Peyer's patch (tissue), 4 donors: Measurements from ENCODE around the gene OLFM1. TPM values are rescaled to one million over a fixed set of nuclear protein-coding genes. Genes with fewer than 3 reads are reported as not detected.

Experiments used
- DNase-seq, 3 donors: peaks; one replicate each; pipeline ENCODE4 v3.0.0-alpha.2; 2017 to 2019
- H3K27ac ChIP-seq, 4 donors: fragments of 200-600 bp; sonication (generic); one replicate each; pipeline ENCODE4 v1.5.1; 2016 to 2019
- H3K27me3 ChIP-seq, 2 donors: fragments of 200-600 bp; sonication (generic); one replicate each; pipeline ENCODE4 v1.5.1; 2019
- H3K36me3 ChIP-seq, 3 donors: fragments of 200-600 bp; sonication (generic); one replicate each; pipeline ENCODE4 v1.5.1; 2016 to 2019
- H3K4me1 ChIP-seq, 4 donors: fragments of 200-600 bp; sonication (generic); one replicate each; pipeline ENCODE4 v1.5.1; 2016 to 2019
- H3K4me3 ChIP-seq, 4 donors: fragments of 200-600 bp; sonication (generic); 1 replicate in 3 of 4; 2 replicates in 1 of 4; pipeline ENCODE4 v1.5.1; 2016 to 2019; ENCODE audit warnings: mild to moderate bottlenecking in 1 of 4
- H3K9me3 ChIP-seq, 4 donors: fragments of 200-600 bp; sonication (generic); one replicate each; pipeline ENCODE4 v1.5.1; 2016 to 2019; ENCODE audit warnings: mild to moderate bottlenecking in 1 of 4
- POLR2A ChIP-seq, 2 donors: fragments of 450-650 bp; IDR thresholded peaks; one replicate each; pipeline ENCODE4 v1.5.1; 2017; ENCODE audit warnings: antibody characterized with exemption in 2 of 2, mild to moderate bottlenecking in 2 of 2, moderate library complexity in 2 of 2
- total RNA-seq, 4 donors: library from RNA; depleted of rRNA; stranded (reverse); fragments of >200 nt; gene quantifications; one replicate each; pipeline ENCODE4 v1.1.0, GENCODE V29; 2016
- TF ChIP-seq, protein P1 (sequence below), 6 experiments: fragments of 450-650 bp in 4 of 6; fragments of 200-600 bp in 2 of 6; sonication (generic) in 1 of 6; IDR thresholded peaks; one replicate each; pipeline ENCODE4 v1.5.1; 2017 to 2019; ENCODE audit warnings: antibody characterized with exemption in 6 of 6, mild to moderate bottlenecking in 3 of 6, moderate library complexity in 1 of 6

The OLFM1 gene
- total RNA-seq, 4 donors from 2014 or later = 2.5 to 5.8 (median 4.9) TPM

- H3K27ac ChIP-seq = no peak overlapping the region
- TF ChIP-seq, protein P1, sequence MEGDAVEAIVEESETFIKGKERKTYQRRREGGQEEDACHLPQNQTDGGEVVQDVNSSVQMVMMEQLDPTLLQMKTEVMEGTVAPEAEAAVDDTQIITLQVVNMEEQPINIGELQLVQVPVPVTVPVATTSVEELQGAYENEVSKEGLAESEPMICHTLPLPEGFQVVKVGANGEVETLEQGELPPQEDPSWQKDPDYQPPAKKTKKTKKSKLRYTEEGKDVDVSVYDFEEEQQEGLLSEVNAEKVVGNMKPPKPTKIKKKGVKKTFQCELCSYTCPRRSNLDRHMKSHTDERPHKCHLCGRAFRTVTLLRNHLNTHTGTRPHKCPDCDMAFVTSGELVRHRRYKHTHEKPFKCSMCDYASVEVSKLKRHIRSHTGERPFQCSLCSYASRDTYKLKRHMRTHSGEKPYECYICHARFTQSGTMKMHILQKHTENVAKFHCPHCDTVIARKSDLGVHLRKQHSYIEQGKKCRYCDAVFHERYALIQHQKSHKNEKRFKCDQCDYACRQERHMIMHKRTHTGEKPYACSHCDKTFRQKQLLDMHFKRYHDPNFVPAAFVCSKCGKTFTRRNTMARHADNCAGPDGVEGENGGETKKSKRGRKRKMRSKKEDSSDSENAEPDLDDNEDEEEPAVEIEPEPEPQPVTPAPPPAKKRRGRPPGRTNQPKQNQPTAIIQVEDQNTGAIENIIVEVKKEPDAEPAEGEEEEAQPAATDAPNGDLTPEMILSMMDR (IDR thresholded peaks at IDR 0.05) = no peak
- TF ChIP-seq POLR2A (IDR thresholded peaks at IDR 0.05) = no peak
- peak in 1 of 3 donors; percentile 21 for DNase-seq
- no peaks in the 10 kb centered on the region for H3K9me3 ChIP-seq
- no peaks in the 10 kb centered on the region for H3K36me3 ChIP-seq
- peaks cover 0 to 23% (median 0%) of the 10 kb centered on the region in 4 donors for H3K4me1 ChIP-seq
- peaks cover 0 to 5% of the 10 kb centered on the region in 2 donors for H3K27me3 ChIP-seq
- no peak overlapping the region for H3K4me3 ChIP-seq
These were observed 4.1 kb upstream of the OLFM1 start for GRCh38 chr9:135083241-135083810.

DNA sequence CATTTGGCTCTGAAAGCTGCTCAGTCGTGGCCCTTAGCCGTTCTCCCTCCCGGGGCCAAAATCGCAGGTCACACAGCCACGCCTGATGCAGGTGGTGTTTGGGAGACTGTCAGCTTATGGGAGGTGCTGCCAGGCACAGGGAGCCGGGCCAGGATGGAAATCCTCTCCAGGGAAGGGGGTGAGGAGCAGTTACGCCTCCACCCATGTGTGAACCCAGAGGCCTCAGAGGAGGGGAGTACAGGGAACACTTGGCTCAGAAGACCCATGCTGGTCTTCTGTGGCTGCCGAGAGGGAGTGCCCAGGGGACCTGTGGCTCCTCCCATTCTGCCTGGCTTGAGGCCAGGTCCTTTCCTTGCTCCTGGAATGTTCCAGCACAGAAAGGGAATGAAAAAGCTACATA is 3.6 kb upstream of the OLFM1 start:
- DNase-seq = peak in 1 of 3 donors; percentile 34

GRCh38 chr9:135084262-135084661 is 3.2 kb upstream of the OLFM1 start:
- TF ChIP-seq, protein P1 (IDR thresholded peaks at IDR 0.05) = no peak
- no peak for TF ChIP-seq POLR2A (IDR thresholded peaks at IDR 0.05)
- H3K4me1 ChIP-seq = peaks cover 0 to 26% (median 0%) of the 10 kb centered on the region in 4 donors

More for the DNA sequence above, 3.6 kb upstream of the OLFM1 start:
- Histone ChIP-seq H3K9me3 (no peaks in the 10 kb centered on the region), H3K36me3 (no peaks in the 10 kb centered on the region), H3K27me3 (peaks cover 0 to 8% of the 10 kb centered on the region in 2 donors), H3K4me3 (no peak overlapping the region), H3K4me1 (peaks cover 0 to 26% (median 0%) of the 10 kb centered on the region in 4 donors), H3K27ac (no peak overlapping the region)
- TF ChIP-seq POLR2A (IDR thresholded peaks at IDR 0.05) = no peak
- TF ChIP-seq, protein P1 (IDR thresholded peaks at IDR 0.05) = no peak

GRCh38 chr9:135084881-135085760 is 2.3 kb upstream of the OLFM1 start:
- H3K27ac ChIP-seq = no peak overlapping the region
- H3K4me1 ChIP-seq = peaks cover 0 to 26% (median 0%) of the 10 kb centered on the region in 4 donors
- H3K36me3 ChIP-seq = no peaks in the 10 kb centered on the region
- H3K27me3 ChIP-seq = peaks cover 0 to 8% of the 10 kb centered on the region in 2 donors
- no peak overlapping the region for H3K4me3 ChIP-seq
- TF ChIP-seq, protein P1 (IDR thresholded peaks at IDR 0.05) = no peak
- no peak for TF ChIP-seq POLR2A (IDR thresholded peaks at IDR 0.05)
- H3K9me3 ChIP-seq = no peaks in the 10 kb centered on the region
- no peak for DNase-seq

More at GRCh38 chr9:135084262-135084661, 3.2 kb upstream of the OLFM1 start:
- no peaks in the 10 kb centered on the region for H3K9me3 ChIP-seq
- no peak overlapping the region for H3K27ac ChIP-seq
- peaks cover 0 to 8% of the 10 kb centered on the region in 2 donors for H3K27me3 ChIP-seq
- no peak overlapping the region for H3K4me3 ChIP-seq
- no peak for DNase-seq
- H3K36me3 ChIP-seq = no peaks in the 10 kb centered on the region

GRCh38 chr9:135085830-135086546 is 1.5 kb upstream of the OLFM1 start:
- Histone ChIP-seq H3K36me3 (no peaks in the 10 kb centered on the region), H3K9me3 (no peaks in the 10 kb centered on the region), H3K4me1 (peaks cover 0 to 26% (median 0%) of the 10 kb centered on the region in 4 donors), H3K4me3 (peak overlapping the region in 2 of 4 donors; percentile 23 to 36), H3K27ac (no peak overlapping the region), H3K27me3 (peaks cover 0 to 8% of the 10 kb centered on the region in 2 donors)
- DNase-seq = peak; percentile 37 to 78 (median 74)
- TF ChIP-seq, protein P1 (IDR thresholded peaks at IDR 0.05) = peak in 5 of 6 experiments; percentile 47 to 91 (median 82)
- TF ChIP-seq POLR2A (IDR thresholded peaks at IDR 0.05) = no peak
